Measurements from ENCODE around the gene CCDC9. TPM values are rescaled to one million over a fixed set of nuclear protein-coding genes. Genes with fewer than 3 reads are reported as not detected.
A peak's percentile ranks its signal among the peaks of the same experiment; 100 is the strongest.

CCDC9 gene
- total and polyA plus RNA-seq, 2 experiments from 2014 or later, result 14.5 to 15.0 TPM

GRCh38 chr19:47228168-47228936, 28.0 kb upstream of the CCDC9 start:
- DNase-seq (ENCODE audit: low spot score) (peak; percentile 67), ATAC-seq (peak; percentile 7)
- peaks cover 11% of the 10 kb centered on the region for H3K27me3 ChIP-seq (ENCODE audit: insufficient read depth)
- no peak overlapping the region for H3K27ac Mint-ChIP-seq
- peaks cover 40% of the 10 kb centered on the region for H3K79me2 ChIP-seq (replicated peaks; ENCODE audit: insufficient read depth)
- peaks cover 23% of the 10 kb centered on the region for H3K4me1 Mint-ChIP-seq
- no peaks in the 10 kb centered on the region for H3K9me2 ChIP-seq (ENCODE audit: insufficient read depth)
- H3K4me3 ChIP-seq, result peak overlapping the region; percentile 96
- TF ChIP-seq ZNF331 (CRISPR knock-in tag; IDR thresholded peaks at IDR 0.05; ENCODE audit: low read depth) (no peak), EZH2 (IDR thresholded peaks at IDR 0.05; ENCODE audit: low read depth, unreplicated experiment) (no peak), ZNF462 (CRISPR knock-in tag; IDR thresholded peaks at IDR 0.05) (no peak), CTCF (conservative IDR thresholded peaks at IDR 0.05; ENCODE audit: low read depth in 2 of 2) (no peak), NANOG (IDR thresholded peaks at IDR 0.05; ENCODE audit: borderline replicate concordance) (no peak), REST (IDR thresholded peaks at IDR 0.05; ENCODE audit: unreplicated experiment) (no peak), EZH2phosphoT487 (IDR thresholded peaks at IDR 0.05; ENCODE audit: unreplicated experiment) (no peak), ETS1 (IDR thresholded peaks at IDR 0.05) (no peak), POLR2AphosphoS5 (IDR thresholded peaks at IDR 0.05; ENCODE audit: low read depth) (no peak; the same call in 1 of the 2 replicates), STAT1 (IDR thresholded peaks at IDR 0.05; ENCODE audit: unreplicated experiment) (no peak), JUNB (IDR thresholded peaks at IDR 0.05; ENCODE audit: unreplicated experiment) (no peak), CREB1 (CRISPR knock-in tag; IDR thresholded peaks at IDR 0.05; ENCODE audit: low read depth) (no peak)
- H3K36me3 ChIP-seq (ENCODE audit: insufficient read depth), result no peaks in the 10 kb centered on the region; the same call in 1 of the 2 replicates
- H3K27me3 Mint-ChIP-seq (ENCODE audit: insufficient read depth, low read depth, poor library complexity), result peaks cover 24% of the 10 kb centered on the region
- H3F3A ChIP-seq (replicated peaks; ENCODE audit: low read depth), result peaks cover 30% of the 10 kb centered on the region
- H3K36me3 Mint-ChIP-seq (ENCODE audit: low read depth), result peaks cover 16% of the 10 kb centered on the region
- no peak overlapping the region; the same call in 2 of the 3 replicates for H3K4me3 Mint-ChIP-seq
- H3K9me3 Mint-ChIP-seq, result peaks cover 2% of the 10 kb centered on the region; the same call in 1 of the 3 replicates
- no peaks in the 10 kb centered on the region; the same call in 1 of the 2 replicates for H4K20me1 ChIP-seq (replicated peaks; ENCODE audit: insufficient read depth)
- peak overlapping the region; percentile 99 for H3K27ac ChIP-seq (ENCODE audit: low read depth)
- peaks cover 39% of the 10 kb centered on the region for H3K4me1 ChIP-seq (ENCODE audit: insufficient read depth)
- H2AFZ ChIP-seq, result no peak overlapping the region
- H3K4me2 ChIP-seq, result peak overlapping the region; percentile 95

All from GM23338 (cell line).